NK-92 (cell line): ENCODE results near the gene OR10D3.
"Not testable (repeated sequence)": the region's sequence is repeated elsewhere in the genome, so short reads cannot be mapped to it uniquely, and the experiment has no call there.

ENCODE experiments used
- DNase-seq: peaks from one replicate; lab custom pipeline; 2025; ENCODE audit not compliant: unreplicated experiment; lab: John Stamatoyannopoulos, UW

Gene OR10D3

GRCh38 chr11:124183068-124183467 is at the start of gene OR10D3:
Gene OR10D3, plus strand, starts transcription at chr11:124183345. Its CDS starts 1,925 bp downstream, at chr11:124185270.
- no peak for DNase-seq

- no peak for DNase-seq
Observed at GRCh38 chr11:124143034-124143433, 40.1 kb upstream of the OR10D3 start.

GRCh38 chr11:124147951-124148350 is 35.2 kb upstream of the OR10D3 start:
- no peak for DNase-seq

GRCh38 chr11:124150684-124151083 is 32.5 kb upstream of the OR10D3 start:
- no peak for DNase-seq

GRCh38 chr11:124152770-124153407 is 30.3 kb upstream of the OR10D3 start:
- no peak for DNase-seq

GRCh38 chr11:124153821-124154220 is 29.3 kb upstream of the OR10D3 start:
- no peak for DNase-seq

GRCh38 chr11:124159481-124159880 is 23.7 kb upstream of the OR10D3 start:
- DNase-seq, result no peak

- DNase-seq, result no peak
Observed at GRCh38 chr11:124160986-124161385, 22.2 kb upstream of the OR10D3 start.

- no peak for DNase-seq
Observed at GRCh38 chr11:124167826-124168231, 15.3 kb upstream of the OR10D3 start.

- no peak for DNase-seq
Observed at GRCh38 chr11:124168796-124169195, 14.3 kb upstream of the OR10D3 start.

GRCh38 chr11:124170315-124170714 is 12.8 kb upstream of the OR10D3 start:
- not testable (repeated sequence) for DNase-seq

GRCh38 chr11:124170801-124171586 is 12.2 kb upstream of the OR10D3 start:
- no peak for DNase-seq

- DNase-seq, result no peak
Observed at GRCh38 chr11:124172101-124172500, 11.0 kb upstream of the OR10D3 start.

GRCh38 chr11:124172599-124172998 is 10.5 kb upstream of the OR10D3 start:
- no peak for DNase-seq

GRCh38 chr11:124174001-124174583 is 9.1 kb upstream of the OR10D3 start:
- DNase-seq, result no peak

- no peak for DNase-seq
Observed at GRCh38 chr11:124176925-124177715, 6.0 kb upstream of the OR10D3 start.

- no peak for DNase-seq
Observed at GRCh38 chr11:124179310-124179709, 3.8 kb upstream of the OR10D3 start.

- DNase-seq, result no peak
Observed at GRCh38 chr11:124190298-124191139, 7.4 kb downstream of the OR10D3 start.

- no peak for DNase-seq
Observed at GRCh38 chr11:124193221-124194010, 10.3 kb downstream of the OR10D3 start.
